Activated gamma-delta T cell (primary cell): ENCODE data around the gene SLC2A3.
"Not testable (repeated sequence)": the region's sequence is repeated elsewhere in the genome, so short reads cannot be mapped to it uniquely, and the experiment has no call there.

Experiments
- DNase-seq: peaks from one replicate; lab custom pipeline; 2025; lab: John Stamatoyannopoulos, UW

Gene SLC2A3

DNA sequence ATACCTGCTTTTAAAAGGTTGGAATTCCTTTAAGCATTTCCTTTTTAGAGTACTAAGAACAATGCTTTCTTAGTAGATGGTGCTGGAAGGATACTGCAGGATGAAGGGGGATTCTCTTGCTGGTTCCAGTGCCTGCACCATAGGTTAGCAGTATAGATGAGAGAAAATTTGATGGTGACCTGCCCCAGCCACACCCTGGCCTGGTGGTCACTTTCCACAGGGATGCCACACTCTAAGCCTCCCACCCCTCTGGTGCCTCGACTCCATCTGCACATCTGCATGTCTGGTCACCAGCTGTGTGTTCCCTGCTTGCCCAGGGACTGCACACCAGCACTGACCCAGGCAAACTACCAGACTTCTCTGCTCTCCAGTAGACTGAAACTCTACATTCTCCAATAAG is 19.1 kb downstream of the SLC2A3 start:
- no peak for DNase-seq

DNA sequence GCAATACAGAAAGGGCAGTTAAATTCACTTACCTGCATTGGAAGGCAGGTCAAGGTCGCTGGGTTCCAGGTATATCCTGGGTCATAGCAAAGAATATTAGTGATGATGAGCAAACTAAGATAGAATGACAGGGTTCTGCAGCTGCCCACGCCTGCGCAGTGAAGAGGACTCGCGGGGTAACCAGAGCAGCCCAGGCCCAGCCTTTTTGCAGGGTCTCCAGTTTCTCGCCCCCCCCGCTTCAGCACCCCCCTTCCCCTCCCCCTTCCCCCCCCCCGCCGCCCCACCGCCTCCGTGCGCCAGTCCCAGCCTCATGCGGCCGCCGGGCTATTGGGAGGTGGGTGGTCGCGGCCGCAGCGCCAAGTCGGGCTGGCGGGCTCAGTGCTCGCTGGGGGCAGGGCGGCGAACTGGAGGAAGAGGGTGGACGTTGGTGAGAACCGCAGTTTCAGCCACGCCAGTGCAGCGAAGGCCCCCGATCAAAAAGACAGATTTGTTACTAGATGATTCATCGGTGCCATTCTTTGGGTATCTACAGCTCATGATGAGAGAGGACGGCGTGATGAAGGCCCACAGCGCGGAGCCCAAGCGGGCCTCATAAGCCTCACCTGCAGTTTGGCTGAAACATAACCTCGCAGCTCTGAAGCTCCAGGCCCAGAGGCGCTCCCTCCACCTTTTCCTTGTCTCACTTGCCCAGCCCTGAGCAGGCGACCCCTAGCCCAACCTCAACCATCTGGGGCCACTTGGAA is 20.2 kb downstream of the SLC2A3 start:
- DNase-seq = no peak

DNA sequence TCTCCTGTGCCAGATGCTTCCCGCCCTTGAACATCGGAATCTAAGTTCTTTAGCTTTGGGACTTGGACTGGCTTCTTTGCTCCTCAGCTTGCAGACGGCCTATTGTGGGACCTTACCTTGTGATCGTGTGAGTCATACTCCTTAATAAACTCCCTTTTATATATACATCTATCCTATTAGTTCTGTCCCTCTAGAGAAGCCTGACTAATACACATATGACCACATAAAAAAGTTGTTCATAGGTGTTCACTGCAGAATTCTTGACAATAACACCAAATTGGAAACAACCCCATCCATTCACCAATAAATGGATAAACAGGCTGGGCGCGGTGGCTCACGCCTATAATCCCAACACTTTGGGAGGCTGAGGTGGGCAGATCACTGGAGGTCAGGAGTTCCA is 25.9 kb downstream of the SLC2A3 start:
- DNase-seq = not testable (repeated sequence)

DNA sequence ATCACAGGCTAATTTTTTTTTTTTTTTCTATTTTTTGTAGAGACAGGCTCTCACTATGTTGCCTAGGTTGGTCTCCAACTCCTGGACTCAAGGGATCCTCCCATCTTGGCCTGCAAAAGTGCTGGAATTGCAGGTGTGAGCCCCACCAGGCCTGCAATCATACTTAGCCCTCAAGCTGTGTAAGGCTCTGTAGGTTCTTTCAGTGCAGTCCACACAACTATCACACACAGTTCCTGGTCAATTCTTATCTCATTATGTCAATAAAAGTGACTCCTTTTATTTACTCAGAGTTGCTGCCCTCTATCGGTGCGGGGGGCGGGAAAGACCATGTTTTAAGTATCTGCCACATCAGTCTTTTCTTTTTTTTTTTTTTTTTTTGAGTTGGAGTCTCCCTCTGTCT is 29.0 kb downstream of the SLC2A3 start:
- DNase-seq = no peak

DNA sequence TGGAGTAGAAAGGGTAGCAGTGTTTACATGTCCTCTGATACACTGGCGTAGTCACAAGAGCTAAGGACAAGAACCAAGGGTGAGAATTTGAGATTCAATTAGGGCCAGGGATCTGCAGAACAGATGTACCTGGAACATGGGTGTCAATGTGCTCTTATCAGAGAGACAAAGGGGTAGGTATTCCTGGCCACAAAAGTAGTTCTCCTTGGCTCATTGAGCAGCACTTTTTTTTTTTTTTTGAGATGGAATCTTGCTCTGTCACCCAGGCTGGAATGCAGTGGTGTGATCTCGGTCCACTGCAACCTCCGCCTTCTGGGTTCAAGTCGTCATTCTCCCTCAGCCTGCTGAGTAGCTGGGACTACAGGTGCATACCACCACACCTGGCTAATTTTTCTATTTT is 29.7 kb downstream of the SLC2A3 start:
- not testable (repeated sequence) for DNase-seq

DNA sequence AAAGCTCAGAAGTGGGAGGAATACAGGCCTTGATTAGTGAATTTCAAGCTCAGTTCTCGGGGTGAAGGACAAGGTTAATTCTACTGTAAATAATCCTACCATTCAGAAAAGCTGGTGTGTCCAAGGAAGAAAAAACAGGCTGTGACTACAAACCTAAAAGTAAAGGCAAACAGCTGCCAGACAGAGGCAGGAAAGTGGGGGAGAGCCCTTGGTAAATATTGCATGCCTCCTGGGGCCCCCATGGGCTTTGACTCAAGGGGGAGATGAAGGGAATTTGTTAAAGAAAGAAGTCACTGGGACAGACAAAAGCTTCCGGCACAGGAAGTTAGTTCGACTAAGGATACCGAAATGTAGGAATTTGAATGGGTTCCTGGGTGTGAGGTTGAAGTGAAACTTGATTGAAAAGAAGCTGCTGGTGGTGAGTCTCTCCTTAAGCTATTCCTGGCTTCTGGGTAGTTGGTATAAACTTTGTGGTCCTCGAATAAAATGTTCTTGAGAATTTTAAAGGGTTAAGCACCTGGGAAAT is 30.3 kb downstream of the SLC2A3 start:
- DNase-seq = not testable (repeated sequence)

DNA sequence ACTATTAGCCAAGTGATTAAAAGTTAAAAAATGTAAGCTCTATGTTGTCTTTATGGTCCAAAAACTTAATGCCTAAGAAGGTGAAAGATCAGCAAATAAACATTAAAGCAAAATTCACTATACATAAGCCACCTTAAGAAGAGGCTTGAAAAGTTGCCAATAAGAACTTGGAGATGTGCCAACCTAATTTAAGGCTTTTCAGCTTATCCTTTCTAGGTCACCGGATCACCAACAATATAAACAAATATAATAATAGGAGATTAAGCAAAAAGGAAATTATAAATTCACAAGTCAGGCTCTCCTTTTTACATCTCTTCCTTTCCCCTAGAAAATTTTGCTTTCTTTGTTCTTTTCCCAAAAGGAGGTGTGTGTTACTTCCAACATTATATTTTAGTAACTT is 30.9 kb downstream of the SLC2A3 start:
- no peak for DNase-seq

DNA sequence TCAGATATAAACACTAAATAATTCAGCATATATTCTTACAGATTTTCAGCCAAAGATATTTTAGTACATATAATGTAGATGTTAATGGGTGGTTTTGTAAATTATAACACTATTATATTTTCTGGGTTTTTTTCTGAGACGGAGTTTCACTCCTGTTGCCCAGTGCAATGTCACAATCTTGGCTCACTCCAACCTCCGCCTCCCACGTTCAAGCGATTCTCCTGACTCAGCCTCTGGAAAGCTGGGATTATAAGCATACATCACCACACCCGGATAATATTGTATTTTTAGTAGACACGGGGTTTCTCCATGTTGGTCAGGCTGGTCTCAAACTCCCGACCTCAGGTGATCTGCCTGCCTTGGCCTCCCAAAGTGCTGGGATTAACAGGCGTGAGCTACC is 33.6 kb downstream of the SLC2A3 start:
- not testable (repeated sequence) for DNase-seq

DNA sequence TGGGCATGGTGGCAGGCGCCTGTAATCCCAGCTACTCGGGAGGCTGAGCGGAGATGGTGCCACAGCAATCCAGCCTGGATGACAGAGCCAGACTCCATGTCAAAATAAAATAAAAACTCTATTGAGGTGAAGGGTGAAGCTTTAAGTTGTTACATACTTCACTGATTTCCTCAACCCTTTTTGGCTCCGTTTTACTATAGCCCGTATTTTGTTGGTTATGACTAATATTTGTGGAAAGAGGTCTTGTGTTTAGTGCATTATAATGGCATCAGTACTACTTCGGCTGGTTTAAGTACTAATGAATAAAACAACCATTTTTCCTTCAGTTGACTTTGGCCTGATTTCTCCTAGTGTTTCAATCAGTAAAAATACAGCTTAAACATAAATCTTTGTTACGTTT is 36.2 kb downstream of the SLC2A3 start:
- no peak for DNase-seq

DNA sequence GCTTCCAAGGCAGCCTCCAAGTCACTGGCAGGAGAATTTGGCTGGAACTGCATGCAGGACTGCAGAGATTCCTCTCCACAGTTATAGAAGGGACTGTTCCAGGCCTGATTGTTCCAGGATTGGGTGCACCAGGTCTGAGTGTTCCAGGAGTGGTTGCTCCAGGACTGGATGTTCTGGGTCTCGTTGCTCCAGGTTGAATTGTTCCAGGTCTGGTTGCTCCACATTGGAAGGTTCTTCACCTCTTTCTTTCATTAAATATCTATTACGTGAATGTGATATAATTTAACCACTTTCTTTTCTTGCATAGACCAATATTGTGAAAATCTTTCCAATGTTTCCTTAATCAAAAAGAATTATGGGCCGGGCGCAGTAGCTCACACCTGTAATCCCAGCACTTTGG is 39.3 kb downstream of the SLC2A3 start:
- DNase-seq = not testable (repeated sequence)

DNA sequence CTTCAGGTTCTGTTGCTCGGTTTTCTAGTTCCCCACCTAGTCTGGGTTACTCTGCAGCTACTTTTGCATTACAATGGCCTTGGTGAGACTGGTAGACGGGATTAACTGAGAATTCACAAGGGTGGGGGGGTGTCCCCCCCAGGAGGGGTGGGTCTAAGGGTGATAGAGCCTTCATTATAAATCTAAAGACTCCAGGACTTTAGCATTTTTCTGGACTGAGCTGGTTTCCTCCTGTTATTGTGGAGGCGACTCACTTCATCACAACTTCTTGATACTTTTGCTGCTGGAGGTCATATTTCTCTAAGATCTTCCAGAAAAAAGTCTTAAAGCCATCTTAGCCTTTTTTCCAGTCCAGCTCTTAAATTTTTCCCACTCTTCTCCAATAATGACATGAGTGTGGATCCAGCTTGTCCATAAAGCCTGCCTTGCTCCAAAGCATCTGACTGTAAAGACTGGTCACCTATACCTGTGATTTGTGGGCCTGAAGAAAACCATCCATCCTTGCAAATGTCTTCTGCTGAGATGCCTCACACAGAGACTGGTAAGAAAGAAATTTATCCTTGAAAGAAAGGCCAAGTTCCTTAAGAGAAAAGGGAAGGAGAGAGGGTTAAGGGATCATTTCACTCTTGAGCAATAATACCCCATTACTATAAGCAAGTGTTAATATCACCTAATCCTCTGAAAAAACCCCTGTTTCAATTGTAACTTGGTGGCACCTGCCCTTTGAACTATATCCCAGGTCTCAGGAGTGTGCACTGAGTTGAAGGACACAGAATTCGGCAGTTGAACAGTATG is 43.6 kb downstream of the SLC2A3 start:
- DNase-seq = no peak

DNA sequence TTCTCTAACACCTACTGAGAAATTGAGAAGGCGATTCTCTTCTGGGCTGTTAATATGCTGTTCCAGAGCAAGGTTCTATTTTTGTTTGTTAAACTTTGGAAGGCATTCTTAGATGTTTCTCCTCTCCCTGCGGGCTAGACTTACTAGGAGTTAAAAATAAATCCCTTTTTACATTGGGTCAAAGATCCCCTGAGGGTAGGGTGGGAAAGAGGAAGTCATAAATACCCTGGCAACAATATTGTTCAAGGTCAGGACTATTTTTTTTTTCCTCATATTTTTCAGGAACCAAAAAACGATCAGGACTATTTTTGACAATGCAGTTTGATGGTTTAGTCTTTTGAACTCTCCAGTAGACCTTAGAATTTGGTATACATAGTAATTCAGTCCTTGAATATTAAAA is 51.3 kb downstream of the SLC2A3 start:
- no peak for DNase-seq

DNA sequence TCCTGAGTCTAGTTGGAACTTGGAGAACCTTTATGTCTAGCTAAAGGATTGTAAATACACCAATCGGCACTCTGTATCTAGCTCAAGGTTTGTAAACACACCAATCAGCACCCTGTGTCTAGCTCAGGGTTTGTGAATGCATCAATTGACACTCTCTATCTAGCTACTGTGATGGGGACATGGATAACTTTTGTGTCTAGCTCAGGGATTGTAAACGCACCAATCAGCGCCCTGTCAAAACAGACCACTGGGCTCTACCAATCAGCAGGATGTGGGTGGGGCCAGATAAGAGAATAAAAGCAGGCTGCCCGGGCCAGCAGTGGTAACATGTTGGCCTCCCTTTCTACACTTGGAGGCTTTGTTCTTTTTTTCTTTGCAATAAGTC is 54.3 kb downstream of the SLC2A3 start:
- DNase-seq = not testable (repeated sequence)

DNA sequence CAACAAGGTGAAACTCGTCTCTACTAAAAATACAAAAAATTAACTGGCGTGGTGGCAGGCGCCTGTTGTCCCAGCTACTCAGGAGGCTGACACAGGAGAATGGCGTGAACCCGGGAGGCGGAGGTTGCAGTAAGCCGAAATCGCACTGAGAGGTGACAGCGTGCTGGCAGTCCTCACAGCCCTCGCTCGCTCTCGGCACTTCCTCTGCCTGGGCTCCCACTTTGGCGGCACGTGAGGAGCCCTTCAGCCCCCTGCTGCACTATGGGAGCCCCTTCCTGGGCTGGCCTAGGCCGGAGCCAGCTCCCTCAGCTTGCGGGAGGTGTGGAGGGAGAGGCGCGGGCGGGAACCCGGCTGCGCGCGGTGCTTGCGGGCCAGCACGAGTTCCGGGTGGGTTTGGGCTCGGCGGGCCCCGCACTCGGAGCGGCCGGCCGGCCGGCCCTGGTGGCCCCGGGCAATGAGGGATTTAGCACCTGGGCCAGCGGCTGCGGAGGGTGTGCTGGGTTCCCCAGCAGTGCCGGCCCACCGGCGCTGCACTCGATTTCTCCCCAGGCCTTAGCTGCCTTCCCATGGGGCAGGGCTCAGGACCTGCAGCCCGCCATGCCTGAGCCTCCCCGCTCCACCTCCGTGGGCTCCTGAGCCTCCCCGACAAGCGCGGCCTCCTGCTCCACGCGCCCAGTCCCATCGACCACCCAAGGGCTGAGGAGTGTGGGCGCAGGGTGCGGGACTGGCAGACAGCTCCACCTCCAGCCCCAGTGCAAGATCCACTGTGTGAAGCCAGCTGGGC is 54.8 kb downstream of the SLC2A3 start:
- not testable (repeated sequence) for DNase-seq

DNA sequence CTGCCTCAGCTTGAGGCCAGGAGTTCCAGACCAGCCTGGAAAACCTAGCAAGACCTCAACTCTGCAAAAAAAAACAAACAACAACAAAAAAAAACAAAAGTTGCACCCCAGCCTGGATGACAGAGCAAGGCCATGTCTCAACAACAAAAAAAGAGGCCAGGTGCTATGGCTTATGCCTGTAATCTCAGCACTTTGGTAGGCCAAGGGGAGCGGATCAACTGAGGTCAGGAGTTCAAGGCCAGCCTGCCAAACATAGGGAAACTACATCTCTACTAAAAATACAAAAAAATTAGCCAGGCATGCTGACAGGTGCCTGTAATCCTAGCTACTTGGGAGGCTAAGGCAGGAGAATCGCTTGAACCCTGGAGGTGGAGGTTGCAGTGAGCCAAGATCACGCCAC is 56.7 kb downstream of the SLC2A3 start:
- DNase-seq = no peak

DNA sequence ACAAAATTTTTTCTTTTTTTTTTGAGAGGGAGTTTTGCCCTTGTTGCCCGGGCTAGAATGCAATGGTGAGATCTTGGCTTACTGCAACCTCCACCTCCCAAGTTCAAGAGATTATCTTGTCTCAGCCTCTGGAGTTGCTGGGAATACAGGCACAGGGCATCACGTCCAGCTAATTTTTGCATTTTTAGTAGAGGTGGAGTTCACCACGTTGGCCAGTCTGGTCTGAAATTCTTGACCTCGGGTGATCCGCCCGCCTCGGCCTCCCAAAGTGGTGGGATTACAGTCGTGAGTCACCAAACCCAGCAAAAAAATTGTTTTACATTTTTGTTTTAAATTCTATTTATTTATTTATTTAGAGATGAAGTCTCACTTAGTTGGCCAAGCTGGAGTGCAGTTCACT is 58.6 kb downstream of the SLC2A3 start:
- DNase-seq = no peak

DNA sequence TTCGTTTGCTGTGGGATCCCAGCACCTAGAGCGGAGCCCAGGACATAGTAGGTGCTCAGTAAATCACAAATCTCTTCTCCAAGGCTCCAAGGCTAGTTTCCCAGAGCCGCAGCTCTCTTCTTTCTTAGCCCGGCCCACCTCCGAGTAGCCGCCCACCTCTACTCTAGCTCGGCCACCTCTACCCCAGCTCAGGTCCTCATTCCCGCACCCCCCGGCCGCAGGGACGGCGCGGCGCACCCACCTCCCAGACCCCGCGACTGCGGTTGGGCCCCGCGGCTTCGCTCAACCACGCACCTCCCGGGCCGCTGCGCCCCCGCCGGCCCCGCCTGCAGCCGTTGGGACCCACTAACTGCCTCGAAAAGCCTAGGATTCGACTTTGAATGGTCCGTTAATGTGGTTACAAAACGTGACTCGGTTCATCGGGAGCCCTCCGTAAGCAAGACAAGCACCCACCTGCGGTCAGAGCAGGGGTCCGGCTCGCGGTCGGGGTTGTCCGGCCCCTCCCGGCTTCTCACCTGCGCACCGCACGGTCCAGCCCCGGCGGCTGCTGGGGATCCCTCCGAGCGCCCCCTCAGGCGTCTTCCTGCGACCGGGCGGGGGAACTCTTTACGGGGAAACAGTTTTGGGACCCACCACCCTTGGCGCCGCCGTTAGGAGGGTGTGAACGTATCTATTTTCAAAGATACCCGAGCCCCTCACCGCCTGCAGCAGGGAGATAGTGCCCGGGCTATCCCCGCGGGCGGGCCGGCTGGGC is 63.2 kb downstream of the SLC2A3 start, which contains the start of gene SLC2A14:
Gene SLC2A14 (minus strand): TSS at position 350 of the 754 bp plus-strand sequence. CDS start 3,035 bp downstream, outside the sequence.
- no peak for DNase-seq

DNA sequence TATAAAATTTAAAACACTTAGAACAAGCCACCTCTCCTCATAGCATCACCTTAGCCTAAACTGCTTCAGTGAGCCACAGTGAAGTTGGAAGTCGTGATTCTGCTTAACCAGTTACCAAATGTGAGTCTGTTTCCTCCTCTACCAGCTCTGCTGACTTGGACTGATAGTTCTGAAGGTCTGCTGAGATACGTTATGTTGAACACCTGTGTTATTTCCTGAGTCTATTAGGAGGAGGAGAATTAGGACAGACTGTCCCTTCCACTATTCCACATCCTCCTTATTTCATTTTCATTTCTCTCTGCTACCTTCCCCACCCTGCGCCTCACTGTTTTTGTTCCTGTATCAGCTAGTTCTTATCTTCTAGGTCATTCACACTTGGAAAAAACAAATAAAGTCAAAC is 65.7 kb downstream of the SLC2A3 start:
- no peak for DNase-seq
